ENCODE data around the gene RIC3.

RIC3 gene

DNA sequence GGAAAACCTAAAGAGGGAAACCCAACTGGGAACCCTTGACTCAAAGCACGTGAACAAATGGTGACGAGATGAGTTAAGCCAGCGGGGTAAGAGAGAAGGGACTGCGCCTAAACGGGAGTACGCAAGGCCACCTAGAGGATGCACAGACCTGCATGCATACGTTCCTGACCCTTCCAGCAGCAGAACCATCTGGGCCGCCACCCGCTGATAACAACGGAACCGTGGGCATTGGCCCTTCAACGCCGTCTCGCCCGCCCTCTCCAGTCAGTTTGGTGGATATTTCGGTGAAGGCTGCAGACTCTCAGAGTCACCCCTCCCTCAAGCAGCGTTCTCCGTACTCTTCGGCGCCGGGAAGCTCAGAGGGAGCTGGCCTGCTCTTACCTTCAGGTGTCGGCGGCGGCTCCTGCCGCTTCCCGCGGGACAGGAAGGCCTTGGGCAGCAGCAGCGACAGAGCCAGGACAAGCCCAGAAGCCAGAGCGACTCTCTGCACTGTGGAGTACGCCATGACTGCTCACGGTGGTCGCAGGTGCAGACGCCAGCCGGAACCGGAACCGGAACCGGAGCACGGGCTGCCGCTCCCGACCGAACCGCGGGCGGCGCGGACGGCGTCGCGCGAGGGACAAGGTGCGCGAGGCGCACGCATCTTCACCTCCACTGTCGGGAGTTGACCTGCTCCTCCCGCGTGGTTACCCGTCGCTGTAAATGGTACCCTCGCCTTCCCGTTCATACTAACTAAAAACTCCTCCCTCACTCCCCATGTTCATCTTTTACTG, at the start of gene RIC3:
RIC3 (minus strand) TSS at position 541 of the 773 bp plus-strand sequence; CDS start at position 505, 36 bp downstream.
- DNase-seq, result peak; percentile 55

DNA sequence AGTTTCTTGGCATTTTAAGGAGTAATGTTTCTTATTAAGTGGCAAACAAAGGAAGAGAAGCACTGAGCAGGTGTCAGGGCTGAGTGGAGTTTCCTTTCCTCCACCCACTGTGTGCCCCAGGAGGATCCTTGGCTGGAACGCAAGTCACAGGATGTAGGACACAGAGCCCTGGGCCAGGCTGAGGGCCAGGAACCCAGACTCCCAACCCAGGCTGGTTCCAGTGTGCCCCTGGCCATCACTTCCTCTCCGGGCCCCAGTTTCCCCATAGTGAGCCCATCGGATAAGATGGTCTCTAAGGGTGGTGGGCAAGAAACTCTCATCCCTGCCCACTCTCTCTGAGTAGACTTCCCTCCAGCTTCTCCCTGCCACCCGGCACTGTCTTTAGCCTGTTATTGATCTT, 49.6 kb upstream of the RIC3 start:
- DNase-seq, result no peak

GRCh38 chr11:8217926-8218325, 49.1 kb upstream of the RIC3 start:
- no peak for DNase-seq

DNA sequence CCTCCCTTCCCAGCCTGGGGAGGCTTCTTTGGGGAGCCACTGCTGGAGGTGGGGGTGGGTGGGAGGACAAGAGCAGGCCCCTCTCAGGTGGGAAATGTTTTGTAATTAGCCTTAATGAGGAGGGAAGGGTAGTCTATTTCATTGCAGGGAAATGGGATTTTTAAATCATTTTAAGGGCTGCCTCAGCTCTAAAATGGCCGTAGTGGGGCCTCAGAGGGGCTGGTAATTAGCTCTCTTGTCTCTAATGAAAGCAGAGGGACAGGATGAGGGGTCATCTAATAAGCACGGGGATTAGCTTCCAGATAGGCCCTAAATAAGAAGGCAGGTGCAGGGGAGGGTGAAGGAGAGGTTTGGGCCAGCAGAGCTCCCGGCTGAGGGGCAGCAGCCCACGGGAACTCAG, 48.3 kb upstream of the RIC3 start:
- no peak for DNase-seq

GRCh38 chr11:8213376-8213775, 44.6 kb upstream of the RIC3 start:
- no peak for DNase-seq

GRCh38 chr11:8209208-8209807, 40.5 kb upstream of the RIC3 start:
- peak; percentile 6 for DNase-seq

- DNase-seq, result no peak
Observed at GRCh38 chr11:8207080-8208000, 38.5 kb upstream of the RIC3 start.

GRCh38 chr11:8206251-8207079, 37.6 kb upstream of the RIC3 start:
- no peak for DNase-seq

DNA sequence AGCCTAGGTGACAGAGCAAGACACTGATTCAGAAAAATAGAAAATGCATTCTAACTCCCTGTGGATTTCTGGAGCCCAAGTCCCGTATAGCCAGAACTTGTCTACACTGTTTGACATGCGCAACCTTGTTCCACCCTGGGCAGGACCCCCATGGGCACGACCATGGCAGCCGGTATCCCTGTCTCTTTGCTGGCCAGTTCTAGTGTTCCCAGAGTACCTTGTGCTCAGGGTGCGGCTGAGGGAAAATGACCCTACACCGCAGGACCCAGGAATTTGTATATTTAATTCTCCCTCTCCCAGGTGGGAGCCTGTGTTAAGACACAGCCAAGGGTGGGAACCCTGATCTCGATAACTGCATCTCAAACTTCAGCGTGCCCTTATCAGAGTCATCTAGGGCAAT, 36.7 kb upstream of the RIC3 start:
- DNase-seq, result no peak

GRCh38 chr11:8204596-8204995, 35.8 kb upstream of the RIC3 start:
- no peak for DNase-seq

DNA sequence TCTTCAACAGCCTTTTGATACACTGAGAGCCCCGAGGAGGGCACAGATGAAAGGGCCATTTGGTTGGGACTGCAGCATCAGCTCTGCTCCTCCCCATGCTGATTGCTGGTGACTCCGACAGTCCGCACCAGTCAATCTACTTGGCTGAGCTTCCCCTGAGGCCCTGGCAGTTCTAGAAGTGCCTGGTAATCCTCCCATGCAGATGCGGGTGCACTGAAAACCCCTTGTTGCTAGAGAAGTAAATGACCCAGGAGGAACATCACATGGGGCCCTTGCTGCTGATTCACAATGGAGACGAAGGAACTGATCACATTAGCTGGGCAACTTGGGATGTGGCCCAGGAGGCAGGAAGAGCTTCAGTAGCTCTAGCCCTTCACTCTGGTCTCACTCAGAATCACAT, 35.2 kb upstream of the RIC3 start:
- DNase-seq, result no peak

DNA sequence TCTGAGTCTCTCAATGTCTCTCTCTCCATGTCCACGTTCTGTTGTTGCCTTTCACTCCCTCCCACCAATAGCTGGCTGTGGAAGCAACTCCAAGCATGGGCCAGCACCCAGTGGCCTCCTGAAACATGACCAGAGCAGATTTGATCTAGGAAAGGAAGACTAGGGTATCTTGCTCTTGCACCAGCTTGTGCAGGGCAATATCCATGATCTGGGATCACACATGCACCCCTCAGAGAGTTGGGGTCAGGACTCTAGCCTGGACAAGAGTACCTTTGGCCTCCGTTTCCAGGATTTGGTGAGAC, 34.5 kb upstream of the RIC3 start:
- no peak for DNase-seq

- no peak for DNase-seq
Observed at GRCh38 chr11:8202516-8203413, 33.9 kb upstream of the RIC3 start.

DNA sequence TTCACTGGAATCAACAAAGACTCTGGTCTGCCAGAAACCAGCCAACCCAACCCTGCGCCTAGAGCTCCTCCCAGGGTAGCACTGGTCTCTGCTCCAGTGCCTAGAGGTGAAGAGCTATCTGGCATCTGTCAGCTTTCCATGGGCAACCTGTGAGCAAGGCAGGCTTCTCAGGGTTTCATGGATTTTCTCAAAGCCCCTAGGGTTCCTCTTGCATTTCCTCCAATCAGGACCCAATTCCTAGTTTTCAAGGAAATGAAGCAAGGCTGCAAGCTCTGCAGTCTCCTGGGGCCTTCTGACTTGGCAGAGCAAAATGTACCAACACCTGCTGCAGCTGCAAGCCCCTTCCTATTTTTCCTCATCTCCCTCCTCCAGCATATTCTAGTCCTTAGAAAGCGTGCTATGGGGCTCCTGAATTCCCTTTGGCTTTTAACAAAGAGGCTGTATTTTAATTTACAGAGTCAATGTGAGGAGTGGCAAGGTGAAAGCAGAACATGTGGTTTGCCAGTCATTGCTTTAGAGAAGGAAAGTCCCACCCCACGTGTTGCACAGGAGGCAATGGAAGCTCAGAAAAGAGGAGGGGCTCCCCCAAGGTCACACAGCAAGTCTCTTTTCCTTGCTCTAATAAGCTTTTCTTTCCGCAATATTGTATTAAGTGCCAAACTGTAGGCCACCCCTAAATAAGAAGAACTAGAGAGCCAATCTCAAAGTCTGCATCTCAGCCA, 33.0 kb upstream of the RIC3 start:
- DNase-seq, result no peak

- DNase-seq, result no peak
Observed at GRCh38 chr11:8199676-8200075, 30.9 kb upstream of the RIC3 start.

DNA sequence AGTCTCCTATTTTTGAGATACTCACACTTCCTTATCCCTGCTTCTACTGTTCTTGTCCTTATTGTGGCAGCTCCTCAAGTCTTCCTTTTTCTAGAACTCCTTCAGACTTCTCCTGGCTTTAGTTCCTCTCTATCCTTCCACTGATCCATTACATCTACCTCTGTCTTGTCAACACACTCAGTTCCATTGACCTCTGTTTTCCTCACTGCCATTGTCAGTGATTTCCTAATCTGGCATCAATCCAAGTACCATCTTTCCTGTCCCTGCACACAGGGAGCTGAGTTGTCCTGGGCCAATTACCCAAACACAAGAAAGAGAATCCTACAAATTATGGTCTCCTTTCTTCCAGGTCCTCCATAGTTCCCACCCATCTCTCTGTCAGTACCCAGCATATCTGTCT, 27.9 kb upstream of the RIC3 start:
- DNase-seq, result no peak

DNA sequence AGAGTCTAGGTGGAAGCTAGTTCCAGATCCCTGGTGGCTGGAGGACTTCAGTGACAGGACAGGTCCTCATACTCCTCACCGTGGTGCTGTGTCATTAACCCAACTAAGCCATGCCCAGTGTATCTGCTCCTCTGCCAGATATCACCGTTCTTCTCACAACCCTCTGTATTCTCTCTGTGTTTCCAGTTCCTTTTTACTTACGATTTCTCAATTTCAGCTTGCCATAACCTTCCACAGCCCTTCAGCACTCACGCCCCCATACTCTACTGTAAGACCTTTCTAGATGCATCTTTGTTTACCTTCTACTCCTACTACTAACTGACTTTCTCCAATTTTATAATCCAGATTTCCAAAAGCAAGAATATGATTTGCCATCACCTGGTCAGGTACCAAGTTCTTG, 26.1 kb upstream of the RIC3 start:
- no peak for DNase-seq

GRCh38 chr11:8192896-8193209, 24.0 kb upstream of the RIC3 start:
- no peak for DNase-seq

DNA sequence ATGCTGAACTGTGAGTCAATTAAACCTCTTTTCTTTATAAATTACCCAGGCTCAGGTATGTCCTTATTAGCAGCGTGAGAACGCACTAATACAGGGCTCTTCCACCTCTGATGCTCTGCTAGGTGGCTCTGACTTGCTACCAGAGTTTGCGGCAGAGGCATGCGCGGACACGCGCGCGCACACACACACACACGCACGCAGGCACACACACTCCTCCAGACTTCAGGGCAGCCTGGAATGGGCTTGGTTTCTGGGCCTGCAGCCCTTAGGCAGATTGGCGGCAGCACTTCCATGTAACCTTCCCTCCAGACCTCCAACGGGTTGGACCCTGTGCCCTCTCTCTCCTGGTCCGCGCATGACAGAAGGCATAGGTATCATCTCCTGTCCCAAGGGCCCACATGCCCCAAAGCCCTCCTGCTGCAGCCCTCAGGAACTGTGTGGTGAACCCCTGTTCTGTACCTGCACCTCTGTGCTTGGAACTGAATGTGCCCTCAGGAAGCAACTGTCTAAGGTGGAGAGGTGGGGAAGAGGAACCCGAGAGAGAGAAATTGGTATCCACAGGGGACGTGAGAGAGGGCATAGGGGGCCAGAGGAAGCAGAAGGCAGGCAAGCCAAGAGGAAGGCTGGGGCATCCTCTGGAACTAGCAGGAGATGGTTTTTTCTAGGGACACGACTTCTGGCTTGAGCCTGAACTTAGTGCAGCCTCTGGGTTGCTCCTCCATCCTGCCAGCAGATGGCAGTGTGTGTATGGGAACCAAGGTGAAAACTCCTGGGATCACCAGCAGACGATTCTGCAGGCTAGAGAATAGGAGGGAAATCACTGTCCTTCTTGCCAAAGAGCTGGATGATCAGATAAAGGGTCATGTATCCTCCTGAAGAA, 23.4 kb upstream of the RIC3 start:
- DNase-seq, result peak; percentile 48

DNA sequence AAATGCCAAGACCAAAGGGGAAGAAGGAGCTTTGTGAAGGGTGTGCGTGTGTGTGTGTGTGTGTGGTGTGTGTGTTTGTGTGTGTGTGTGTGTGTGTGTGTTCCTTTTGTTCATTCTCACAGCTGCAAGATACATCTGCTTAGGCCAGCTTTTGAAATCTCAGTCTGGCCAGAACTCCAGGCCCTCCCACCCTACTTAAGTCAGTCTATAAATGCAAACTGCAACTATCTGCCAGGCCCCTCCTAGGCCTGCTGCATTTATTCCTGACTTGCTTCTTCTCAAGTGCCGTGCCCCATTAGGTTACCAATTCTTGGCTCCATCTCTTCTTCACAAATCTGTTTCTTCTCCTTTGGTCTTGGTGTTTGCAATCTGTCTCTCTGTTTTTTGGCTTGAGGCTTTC, 21.6 kb upstream of the RIC3 start:
- DNase-seq, result no peak
